GM19452 (cell line): ENCODE data around the gene PTPN21.
"Not testable (repeated sequence)": the region's sequence is repeated elsewhere in the genome, so short reads cannot be mapped to it uniquely, and the experiment has no call there.

ENCODE experiments used
- ATAC-seq: cut with Tn5 transposase; IDR thresholded peaks from one replicate; pipeline ENCODE4 v1.9.1; 2021; ENCODE audit not compliant: unreplicated experiment

Gene PTPN21

DNA sequence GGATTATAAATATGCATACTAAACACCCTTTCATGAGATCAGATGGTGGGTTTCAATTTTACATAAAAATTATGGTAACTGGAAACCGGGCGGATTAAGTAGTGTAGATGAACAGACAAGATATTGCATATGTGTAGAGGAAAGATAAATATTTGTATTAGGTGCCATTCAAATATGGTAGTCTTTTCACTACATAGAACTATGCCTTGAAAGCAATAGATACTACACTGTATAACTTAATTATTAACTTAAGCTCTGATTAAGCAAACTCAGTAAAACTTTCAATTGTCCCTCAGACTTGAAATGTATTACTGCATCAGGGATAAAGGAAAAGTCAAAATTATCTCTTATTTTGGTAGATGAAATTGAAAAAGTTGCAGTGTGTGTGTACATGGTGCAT lies 1.9 kb downstream of the PTPN21 start:
- ATAC-seq = no peak

DNA sequence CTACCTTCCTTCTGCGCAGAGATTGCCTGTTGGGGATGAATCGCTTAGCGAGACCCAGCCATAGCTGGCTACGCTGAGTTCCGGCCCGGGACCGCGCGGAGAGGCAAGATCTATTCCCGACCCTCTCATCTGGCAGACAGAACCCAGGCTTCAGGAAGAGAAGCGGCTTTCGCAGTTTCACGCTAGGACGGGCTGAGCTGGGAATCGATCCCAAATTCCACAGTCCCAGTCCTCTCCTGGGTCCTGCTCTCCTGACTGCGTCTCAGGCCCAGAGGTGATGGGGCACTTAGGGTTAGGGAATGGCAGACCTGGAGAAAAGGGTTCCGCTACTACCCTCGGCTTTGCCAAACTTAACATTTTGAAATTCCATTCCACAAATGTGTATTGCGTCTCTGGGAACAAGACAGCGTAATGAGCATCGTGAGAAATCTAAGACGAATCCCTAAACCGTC lies 2.8 kb downstream of the PTPN21 start:
- ATAC-seq = no peak

DNA sequence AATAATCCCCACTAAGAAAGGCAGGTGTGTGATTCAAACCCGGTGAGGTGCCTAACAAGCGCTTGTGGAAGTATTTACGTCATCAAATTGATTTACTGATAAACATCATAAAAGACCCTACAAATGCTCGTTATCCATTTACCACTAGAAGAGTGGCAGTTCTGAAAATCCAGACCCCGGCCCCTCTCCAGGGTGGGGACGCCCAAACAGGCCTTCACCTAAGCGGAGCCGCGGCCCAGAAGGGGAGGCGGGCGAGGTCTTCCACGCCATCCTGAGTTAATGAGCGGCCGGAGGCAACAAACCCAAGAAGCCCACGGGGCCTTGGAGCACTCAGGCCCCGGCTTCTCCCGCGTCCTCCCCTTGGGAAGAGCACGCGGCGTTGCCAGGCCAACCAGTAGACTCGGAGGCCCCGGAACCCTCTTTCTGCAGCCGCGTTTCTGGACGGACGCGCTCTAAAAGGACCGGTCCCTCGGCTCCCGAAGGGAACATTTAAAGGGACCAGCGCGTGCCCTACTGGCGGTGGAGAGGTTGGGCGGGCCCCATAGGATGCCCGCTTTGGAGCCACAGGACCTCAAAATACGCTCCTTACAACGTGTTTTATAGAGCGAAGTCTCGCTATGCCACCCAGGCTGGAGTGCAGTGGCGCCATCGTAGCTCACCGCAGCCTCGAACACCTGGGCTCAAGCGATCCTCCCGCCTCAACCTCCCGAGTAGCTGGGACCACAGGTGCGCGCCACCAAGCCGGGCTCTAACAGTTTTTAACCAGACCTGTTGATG lies 3.5 kb downstream of the PTPN21 start:
- no peak for ATAC-seq

DNA sequence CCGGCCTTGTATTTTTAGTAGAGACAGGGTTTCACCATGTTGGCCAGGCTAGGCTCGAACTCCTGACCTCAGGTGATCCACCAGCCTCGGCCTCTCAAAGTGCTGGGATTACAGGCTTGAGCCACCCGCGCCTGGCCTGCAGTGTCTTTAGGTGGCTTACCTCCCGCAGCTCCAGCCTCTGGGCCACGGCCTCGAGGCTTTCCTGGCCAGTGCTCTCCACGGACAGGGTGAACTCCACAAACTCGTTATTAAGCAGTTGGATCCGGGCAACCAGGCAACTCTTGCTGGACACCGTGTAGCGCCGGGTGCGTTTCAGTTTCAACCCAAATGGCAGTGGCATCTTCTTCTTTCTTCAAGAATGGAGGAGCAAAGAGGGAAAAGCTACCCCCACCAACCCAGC lies 4.7 kb downstream of the PTPN21 start:
- ATAC-seq = no peak

DNA sequence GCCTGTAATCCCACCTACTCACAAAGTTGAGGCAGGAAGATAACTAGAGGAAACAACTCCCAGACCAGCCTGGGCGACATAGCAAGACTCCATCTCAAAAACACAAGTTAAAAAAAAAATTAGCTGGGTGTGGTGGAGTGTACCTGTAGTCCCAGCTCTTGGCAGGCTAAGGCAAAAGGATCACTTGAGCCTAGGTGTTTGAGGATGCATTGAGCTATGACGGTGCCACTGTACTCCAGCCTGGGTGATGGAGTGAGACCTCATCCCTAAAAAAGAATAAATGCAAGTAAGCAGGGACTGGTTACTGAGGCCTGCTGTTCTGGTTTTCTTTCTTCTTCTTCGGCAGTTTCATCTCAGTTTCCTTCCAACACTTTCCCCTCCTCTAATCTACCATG lies 7.4 kb downstream of the PTPN21 start:
- no peak for ATAC-seq

DNA sequence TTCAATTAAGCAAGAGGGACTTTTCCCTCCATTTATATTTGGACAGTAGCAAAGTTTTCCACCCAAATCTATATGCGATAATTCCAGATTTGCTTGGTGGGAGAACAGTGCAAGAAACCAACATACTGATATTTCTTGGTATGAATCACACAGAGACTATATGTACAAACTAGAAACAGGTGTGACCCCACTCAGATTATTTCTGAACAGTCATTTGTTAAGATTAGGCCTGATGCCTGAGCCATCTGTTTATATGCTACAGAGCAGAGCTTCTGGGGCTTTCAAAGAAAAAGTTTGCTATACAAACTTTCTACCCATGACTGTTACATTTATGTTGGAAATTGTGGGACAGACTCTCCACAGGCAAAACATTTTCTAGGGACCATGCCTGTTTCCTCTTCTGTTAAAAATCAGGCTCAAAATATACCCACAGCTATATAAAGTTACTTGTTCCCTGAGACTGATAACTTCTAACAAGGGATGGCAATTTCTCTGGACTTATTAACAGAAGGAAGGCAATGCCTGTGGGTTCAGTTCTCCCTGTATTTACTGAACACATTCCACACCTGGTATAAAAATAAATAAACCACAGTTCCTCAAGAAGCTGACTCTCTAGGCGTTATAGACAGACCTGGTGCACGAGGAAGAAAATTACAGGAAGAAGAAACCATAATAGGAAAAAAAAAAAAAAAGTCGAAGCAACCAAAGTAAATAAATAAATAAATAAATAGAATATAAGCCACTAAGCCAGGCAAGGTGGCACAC lies 8.0 kb downstream of the PTPN21 start:
- no peak for ATAC-seq

DNA sequence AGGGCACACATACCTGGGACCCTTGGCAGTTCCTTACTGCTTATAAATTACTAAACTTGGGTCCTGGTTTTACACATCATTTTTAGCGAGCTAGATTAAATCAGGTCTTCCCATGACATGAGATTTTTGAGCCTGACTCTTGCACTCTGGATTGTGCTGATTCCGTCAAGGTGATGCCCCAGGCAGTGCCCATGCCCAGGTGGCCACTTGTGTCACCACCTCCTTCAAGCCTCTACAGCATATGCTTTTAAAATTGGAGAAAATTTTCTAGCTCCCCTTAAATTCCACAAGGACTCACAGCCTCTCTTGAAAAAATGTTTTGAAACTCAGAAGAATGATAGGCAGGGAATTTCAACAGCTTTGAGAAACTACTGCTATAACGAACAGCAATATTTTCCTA lies 9.6 kb downstream of the PTPN21 start:
- ATAC-seq = no peak

DNA sequence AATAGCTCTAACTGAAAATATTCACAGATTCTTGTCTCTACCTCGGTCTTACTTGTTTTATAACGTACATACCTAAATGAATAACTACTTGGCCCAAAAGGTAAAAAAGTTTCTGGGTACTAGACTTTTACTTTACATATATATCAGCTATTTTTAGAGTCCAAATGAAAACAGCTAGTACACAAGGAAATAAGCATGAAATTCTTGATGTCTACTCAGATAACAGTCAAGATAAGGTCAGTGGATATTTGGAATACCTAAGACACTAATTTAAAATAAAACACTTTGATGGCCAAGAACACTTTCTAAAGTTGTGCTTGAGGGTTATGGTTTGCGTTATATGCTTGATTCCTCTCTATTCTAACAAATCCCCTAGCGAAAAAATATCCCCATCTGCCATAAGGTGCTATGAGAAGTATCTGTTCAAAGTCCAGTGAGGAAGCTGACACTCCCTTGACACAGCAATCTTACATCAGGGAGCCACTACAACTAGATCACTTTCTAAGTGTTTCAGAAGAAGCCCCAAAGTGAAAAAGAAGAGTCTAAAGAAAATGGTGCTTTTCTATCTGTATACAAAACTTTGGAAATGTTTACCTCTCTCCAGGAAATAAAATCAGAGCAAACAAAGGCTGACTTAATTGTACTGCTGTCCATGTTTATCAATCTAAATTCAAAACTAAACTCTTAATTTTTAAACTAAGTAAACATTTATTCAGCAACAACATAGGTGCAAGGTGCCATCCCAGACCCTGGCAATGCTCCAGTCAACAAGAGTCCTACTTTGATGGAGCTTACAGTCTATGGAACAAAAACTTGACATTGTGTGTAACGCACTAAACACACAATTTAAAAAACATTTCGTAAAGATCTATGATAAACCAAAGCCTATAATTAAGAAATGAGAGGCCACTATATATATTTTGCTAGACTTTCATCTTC lies 11.7 kb downstream of the PTPN21 start:
- ATAC-seq = no peak

DNA sequence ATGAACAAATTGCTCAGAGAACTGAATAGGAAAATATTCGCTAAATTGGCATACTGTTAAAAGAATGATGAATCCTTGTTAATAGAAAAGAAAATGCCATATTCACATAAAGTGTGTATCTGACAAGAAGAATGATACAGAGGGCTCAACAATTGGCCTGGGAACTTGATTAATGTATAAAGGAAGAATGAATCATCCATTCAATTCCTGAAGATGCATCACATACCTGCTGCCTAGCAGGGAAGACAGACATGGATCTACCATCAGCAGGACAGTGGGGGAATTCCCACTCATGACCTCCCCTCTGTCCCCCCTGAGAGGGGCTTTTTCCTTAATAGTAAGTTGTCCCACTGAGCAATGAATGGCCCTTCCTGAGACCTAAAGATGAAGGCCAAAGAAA lies 13.5 kb downstream of the PTPN21 start:
- ATAC-seq = no peak

DNA sequence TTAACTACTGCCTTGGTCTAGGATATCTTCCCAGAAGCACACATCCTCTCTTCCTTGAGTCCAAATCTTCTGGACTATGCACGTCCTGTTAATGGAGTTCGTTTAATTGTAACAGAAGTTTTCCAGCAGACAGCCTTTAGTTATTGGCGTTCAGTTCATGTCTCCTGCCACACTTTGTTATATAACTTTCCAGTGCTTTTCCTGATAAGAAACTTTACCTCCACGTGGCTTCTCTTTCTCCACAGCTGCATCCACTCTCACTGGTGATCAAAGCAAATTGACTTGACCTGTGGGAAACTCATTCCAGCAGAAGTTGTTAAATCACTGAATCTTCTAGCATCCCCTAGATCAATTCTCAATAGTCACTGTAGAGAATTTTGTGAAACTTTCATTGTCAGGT lies 19.0 kb downstream of the PTPN21 start:
- no peak for ATAC-seq

DNA sequence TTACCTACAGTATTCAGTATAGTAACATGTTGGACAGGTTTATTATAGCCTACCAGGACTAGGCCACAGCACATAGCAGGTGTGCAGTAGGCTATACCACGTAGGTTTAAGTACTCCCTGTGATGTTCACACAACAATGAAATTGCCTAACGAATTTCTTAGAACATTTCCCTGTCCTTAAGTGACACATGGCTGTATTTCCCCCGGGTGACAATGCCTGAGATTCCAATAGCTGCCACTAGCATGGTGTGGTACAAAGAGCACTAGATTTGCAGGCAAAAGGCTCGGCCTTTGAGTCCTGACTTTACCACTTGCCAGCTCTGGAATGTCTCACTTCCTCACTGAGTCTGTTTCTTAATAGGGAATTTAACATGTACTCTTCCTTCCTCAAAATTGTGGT lies 19.7 kb downstream of the PTPN21 start:
- ATAC-seq = no peak

DNA sequence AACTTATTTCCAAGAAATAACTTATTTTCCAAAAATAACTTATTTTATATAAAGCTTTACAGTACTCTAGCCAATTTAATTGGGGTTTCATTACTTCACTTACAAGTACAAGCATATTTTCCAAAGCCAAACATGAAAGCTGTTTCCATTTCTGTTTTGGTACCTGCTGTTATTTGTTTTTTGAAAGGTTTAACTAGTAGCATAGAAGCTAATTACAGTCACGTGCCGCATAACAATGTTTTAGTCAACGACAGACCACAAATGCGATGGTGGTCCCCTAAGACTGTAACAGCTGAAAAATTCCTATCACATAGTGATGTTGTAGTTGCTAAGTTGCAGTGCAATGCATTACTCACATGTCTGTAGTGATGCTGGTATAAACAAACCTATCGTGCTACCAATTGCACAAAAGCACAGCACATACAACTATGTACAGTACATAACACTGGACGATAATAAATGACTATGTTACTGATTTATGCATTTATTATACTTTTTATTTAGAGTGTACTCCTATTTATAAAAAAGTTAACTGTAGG lies 21.7 kb downstream of the PTPN21 start:
- ATAC-seq = no peak

DNA sequence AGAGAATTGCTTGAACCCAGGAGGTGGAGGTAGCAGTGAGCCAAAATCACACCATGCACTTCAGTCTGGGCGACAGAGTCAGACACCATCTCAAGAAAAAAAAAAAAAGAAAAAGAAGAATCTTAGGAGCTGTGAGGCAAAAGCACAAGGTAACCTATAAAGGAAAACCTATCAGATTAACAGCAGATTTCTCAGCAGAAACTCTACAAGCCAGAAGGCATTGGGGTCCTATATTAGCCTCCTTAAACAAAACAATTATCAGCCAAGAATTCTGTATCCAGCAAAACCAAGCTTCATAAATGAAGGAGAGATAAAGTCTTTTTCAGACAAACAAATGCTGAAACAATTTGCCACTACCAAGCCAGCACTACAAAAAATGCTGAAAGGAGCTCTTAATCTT lies 24.9 kb downstream of the PTPN21 start:
- not testable (repeated sequence) for ATAC-seq

DNA sequence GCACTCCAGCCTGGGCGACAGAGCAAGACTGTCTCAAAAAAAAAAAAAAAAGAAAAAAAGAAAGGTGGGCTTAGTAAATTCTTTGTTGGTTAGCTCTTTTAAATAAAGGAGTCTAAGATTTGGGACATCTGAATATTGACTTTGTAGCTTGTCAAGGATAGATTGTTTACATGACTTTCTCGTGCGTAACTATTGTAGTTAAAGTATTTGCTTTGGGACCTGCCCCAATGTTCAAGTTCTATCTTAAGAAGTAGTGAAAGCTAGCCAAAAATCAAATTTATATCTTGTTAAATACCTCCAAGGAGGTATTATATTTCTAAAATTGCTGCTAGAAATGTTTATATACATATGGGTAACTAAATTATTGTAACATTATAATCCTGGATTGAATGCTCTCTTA lies 32.4 kb downstream of the PTPN21 start:
- no peak for ATAC-seq

DNA sequence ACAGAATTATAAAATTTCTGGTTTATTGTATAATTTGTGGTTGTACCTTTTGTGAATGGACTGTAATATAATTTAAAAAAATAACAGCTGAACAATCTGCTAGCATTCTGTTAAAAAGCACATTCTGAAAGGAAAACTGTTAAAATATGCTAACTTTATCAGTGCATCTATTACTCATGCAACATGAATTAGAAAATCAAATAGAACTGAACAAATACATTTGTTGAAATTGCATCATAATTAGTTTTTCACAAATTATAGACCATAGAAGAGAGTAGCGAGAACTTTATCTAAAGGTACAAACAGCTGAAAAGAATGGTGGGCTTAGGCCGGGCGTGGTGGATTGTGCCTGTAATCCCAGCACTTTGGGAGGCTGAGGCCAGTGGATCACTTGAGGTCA lies 33.0 kb downstream of the PTPN21 start:
- no peak for ATAC-seq

DNA sequence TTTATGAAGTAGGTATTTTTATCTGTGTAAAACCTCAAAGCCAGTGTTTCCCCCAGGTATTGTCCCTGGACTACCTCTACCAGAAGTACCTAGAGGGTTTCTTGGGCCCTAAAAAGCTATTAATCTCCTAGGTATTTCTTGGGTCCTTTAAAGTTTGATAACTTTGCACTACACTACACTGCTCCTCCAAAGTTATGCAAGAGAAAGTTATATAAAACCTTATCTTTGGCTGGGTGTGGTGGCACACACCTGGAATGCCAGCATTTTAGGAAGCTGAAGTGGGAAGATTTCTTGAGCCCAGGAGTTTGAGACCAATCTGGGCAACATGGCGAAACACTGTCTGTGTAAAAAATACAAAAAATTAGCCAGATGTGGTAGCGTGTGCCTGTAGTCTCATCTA lies 34.9 kb downstream of the PTPN21 start:
- ATAC-seq = no peak

DNA sequence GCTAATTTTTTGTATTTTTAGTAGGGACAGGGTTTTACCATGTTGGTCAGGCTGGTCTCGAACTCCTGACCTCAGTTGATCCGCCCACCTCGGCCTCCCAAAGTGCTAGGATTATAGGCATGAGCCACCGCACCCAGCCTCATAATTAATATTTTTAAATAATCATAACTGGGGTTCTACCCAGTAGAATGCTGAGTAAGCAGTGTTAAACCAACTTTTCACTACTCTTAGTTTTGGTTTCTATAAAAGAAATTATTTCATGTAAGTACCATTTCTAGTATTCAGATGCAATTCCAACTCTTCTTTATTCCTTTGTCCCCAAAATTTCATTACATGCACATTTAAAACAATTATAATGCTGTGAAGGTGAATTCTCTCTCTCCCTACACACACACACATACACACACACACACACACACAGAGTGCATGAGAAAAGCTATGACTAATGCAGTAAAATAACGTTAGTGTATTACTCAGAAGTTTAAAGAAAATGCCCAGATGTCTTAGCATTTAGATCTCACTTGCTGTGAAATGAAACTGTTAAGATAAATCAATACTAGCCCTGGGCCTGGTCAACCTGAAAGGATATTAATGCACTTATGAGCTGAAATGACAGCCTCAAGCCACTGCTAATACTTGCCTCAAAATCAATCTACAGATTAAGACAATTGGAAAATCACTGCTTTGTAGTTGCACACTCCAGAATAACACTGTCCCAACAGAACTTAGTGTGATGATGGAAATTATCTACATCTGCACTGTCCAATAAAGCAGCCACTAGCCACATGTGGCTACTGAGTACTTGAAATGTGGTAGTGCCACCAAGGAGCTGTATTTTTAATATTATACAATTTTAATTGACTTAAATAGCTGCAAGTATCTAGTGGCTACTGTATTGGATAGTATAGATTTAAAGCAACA lies 36.0 kb downstream of the PTPN21 start:
- no peak for ATAC-seq

DNA sequence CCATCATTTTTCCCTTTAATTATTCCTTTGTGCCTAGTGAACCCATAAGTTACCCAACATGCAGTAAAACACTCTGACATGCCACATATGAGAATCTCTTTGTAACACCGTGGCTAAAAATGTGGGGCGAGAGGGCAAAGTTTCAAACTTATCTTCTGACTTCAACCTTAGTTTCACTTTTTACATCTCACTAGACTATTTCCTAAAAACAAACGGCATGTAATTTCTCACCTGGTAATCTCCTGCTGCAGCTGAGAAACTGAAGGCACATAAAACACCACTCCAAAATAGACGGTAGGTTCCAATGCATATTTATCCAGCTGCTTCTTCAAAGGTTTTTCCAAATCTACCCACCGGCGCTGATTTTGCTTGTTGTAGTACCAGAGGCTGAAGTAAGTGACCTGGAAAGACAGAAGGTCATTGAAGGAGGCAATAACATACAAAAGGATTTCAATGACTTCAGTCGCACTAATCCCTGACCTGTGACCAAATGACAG lies 37.9 kb downstream of the PTPN21 start:
- no peak for ATAC-seq

DNA sequence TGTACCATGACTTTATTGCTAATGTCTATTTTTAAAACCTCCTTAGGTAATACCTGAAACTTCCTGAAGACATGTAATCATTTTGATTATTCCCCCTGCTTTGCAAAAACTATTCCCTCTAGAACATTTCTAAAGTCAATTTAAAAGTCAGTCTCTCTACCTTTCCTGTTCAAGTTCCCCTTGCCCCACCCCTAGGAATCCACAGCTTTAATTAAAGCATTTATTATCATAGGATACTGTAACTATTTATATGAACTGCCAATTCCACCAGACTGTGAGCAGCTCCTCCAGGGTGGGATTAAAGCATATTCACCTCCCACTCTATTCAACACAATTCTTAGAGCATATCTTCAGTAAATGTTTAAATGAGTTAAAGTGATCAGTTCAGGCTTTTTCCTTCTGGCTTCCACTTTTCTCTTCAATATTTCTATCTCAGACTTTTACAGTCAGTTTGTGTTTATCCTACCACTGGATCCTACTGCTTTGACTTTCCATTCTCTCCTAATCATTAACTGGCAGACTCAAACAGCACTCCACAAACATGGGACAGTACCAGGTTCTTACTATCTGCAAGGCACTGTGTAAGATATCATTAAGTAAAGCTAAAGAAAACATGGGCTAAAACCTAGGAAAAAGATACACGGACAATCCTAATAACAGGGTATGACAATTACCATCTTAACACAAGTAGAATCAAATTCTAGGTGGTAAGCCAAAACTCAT lies 39.1 kb downstream of the PTPN21 start:
- no peak for ATAC-seq
